Body of pancreas (tissue), 4 donors: ENCODE data around the gene RDH5.

ENCODE experiments used
- POLR2A ChIP-seq, 3 donors: fragments of 450-650 bp; IDR thresholded peaks; one replicate each; pipeline ENCODE4 v1.6.1; 2016; ENCODE audit warnings: antibody characterized with exemption in 3 of 3, mild to moderate bottlenecking in 2 of 3
- TF ChIP-seq, protein P1 (sequence below), 7 experiments: fragments of 450-650 bp in 4 of 7; fragments of 200-600 bp in 3 of 7; sonication (generic) in 3 of 7; IDR thresholded peaks; one replicate each; pipeline ENCODE4 v1.5.1; 2016 to 2019; ENCODE audit warnings: antibody characterized with exemption in 7 of 7

DNA sequence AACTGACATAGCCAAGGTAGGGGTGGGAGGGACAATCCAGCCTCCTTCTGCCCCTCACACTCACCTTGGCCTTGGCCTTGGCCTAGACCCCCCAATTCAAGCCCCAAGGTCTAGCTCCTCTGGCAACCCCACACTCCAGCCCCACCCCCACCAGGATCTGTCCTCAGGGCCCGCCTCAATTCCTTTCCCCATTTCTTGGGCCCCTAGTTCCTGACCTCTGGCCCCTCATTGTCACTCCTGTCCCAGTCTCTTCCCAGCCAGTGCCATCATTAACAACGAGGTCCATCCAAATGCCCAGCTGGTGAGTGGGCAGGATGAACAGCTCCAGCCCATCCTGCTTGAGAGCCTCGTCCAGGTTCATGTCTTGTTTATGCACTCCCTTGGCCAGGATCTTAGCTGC, 15.9 kb downstream of the RDH5 start:
- TF ChIP-seq POLR2A (IDR thresholded peaks at IDR 0.05) = no peak
- TF ChIP-seq, protein P1, sequence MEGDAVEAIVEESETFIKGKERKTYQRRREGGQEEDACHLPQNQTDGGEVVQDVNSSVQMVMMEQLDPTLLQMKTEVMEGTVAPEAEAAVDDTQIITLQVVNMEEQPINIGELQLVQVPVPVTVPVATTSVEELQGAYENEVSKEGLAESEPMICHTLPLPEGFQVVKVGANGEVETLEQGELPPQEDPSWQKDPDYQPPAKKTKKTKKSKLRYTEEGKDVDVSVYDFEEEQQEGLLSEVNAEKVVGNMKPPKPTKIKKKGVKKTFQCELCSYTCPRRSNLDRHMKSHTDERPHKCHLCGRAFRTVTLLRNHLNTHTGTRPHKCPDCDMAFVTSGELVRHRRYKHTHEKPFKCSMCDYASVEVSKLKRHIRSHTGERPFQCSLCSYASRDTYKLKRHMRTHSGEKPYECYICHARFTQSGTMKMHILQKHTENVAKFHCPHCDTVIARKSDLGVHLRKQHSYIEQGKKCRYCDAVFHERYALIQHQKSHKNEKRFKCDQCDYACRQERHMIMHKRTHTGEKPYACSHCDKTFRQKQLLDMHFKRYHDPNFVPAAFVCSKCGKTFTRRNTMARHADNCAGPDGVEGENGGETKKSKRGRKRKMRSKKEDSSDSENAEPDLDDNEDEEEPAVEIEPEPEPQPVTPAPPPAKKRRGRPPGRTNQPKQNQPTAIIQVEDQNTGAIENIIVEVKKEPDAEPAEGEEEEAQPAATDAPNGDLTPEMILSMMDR (IDR thresholded peaks at IDR 0.05) = no peak
